Epithelial cell of esophagus (primary cell): Measurements from ENCODE around the gene SCN2A.

Experiments used
- DNase-seq: peaks from one replicate; pipeline ENCODE4 v3.0.0; 2010; ENCODE audit warnings: low read depth
- H3K4me3 ChIP-seq: 2 replicates; pipeline ENCODE4 v1.5.1; 2011; ENCODE audit warnings: mild to moderate bottlenecking, low read length, control low read depth
- TF ChIP-seq, protein P1 (sequence below): IDR thresholded peaks from 2 replicates; pipeline ENCODE4 v1.5.1; 2011; ENCODE audit warnings: low read depth, mild to moderate bottlenecking, low read length, control low read depth, inconsistent platforms; ENCODE audit not compliant: insufficient read depth; ENCODE audit errors: missing control alignments

SCN2A gene

DNA sequence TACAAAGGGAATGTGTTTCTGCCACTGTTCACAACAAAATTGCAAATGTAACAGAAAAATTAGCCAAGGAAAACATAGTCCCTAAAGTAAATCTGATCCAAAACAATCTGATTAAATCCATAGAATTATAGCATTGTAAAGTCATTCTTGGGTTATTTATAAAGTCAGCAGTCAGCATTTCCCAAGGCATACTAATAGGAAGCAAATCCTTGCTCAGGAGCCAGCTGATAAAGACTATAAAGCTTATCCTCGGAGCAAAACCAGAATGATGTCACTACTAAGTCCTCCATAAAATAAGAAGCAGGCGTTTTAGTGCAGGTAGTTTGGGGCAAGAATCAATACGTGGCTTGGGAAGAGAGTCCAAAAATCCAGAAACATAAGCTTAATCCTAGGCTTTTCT, 162.9 kb downstream of the SCN2A start:
- H3K4me3 ChIP-seq, result no peak overlapping the region
- no peak for DNase-seq
- TF ChIP-seq, protein P1, sequence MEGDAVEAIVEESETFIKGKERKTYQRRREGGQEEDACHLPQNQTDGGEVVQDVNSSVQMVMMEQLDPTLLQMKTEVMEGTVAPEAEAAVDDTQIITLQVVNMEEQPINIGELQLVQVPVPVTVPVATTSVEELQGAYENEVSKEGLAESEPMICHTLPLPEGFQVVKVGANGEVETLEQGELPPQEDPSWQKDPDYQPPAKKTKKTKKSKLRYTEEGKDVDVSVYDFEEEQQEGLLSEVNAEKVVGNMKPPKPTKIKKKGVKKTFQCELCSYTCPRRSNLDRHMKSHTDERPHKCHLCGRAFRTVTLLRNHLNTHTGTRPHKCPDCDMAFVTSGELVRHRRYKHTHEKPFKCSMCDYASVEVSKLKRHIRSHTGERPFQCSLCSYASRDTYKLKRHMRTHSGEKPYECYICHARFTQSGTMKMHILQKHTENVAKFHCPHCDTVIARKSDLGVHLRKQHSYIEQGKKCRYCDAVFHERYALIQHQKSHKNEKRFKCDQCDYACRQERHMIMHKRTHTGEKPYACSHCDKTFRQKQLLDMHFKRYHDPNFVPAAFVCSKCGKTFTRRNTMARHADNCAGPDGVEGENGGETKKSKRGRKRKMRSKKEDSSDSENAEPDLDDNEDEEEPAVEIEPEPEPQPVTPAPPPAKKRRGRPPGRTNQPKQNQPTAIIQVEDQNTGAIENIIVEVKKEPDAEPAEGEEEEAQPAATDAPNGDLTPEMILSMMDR, result no peak

DNA sequence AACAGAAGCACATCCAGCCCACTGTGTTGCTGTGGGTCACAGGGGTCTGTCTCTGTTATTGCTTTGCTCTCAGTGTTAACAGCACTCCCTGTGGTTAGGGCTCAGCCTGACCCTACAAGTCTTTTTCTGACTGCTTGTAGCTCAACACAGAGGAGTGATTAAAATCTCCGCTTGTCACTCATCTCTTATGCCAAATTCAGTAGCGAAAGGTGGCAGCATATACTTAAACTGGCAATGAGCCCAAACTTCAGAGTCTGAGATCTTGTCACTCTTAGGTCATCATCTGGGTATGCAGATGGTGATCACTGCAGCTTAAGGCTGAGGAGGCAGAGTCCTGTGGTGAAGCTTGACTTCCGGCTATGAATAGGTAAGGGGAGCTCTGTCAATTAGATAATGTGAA, 167.0 kb downstream of the SCN2A start:
- TF ChIP-seq, protein P1, result no peak
- no peak overlapping the region for H3K4me3 ChIP-seq
- peak; percentile 68 for DNase-seq

DNA sequence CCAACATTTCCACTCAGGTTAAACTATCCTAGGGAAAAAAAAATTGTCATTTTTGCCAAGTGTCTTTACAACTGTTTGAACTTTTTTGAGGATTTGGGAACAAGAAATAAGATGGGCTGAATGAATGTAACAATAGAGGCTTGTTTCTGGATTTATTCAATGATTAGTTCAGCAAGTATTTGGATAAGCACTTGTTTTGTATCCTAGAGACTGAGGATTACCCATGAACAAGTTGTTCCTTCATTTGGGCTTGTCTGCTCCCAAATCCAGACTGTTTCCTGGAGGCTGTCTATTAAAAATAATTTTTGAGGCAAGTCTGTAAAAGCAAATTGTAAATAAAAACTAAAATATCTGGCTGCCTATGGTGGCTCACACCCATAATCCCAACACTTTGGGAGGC, 168.3 kb downstream of the SCN2A start:
- TF ChIP-seq, protein P1, result no peak
- no peak for DNase-seq

DNA sequence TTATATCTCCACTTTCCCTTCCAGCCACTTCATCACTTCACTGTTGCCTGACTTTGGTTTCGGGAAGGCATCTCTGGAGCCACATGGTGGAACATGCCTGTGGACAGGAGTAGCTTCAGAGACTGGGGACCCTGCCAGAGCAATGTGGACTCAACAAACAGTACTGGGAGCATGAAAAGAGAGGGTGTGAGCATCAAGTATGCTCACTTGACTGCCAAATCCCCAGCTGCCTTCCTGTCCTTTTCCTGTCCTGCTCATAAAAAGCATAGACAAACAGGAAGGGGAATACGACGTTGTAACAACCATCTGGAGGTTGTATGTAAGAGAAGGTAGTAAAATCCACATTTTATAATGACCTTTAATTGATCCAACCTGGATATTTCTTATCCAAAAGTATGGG, 169.0 kb downstream of the SCN2A start:
- no peak for DNase-seq
- H3K4me3 ChIP-seq, result no peak overlapping the region

More for the DNA sequence above, 168.3 kb downstream of the SCN2A start:
- H3K4me3 ChIP-seq, result no peak overlapping the region

DNA sequence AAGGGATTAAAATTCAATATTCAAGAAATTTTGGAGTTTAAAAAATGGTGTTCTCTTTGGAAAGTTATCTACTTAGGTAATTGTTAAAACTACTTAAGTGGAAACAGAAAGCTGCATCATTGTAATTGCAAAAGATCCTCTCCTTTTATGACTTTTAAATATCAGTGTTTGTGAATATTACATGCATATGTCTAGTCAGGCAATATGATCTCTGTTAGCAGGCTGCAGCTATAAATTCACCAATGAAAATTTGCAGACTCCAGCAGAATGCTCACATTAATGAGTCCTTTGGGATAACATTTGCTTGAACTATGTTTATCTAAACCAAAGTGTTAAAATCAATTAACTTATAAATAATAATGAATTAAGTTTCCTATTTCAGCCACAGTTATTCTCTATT, 171.1 kb downstream of the SCN2A start:
- no peak for DNase-seq
- H3K4me3 ChIP-seq, result no peak overlapping the region
- TF ChIP-seq, protein P1, result no peak

More for the DNA sequence above, 169.0 kb downstream of the SCN2A start:
- TF ChIP-seq, protein P1, result no peak

DNA sequence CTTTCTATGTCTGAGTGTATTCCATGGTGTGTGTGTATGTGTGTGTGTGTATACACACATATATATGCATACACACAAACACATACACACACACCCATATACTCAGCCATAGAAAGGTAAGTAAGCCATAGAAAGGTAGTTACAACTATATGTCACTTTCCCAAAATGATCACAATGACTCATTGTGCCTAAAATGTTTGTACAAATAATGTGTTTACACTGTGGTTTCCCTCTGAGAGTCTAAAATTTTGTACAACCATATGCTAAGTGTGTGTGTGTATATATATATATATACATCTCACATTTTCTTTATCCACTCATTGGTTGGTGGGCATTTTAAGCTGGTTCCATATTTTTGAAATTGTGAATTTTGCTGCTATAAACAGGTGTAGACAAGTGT, 175.0 kb downstream of the SCN2A start:
- TF ChIP-seq, protein P1, result no peak
- no peak overlapping the region for H3K4me3 ChIP-seq
- DNase-seq, result no peak

DNA sequence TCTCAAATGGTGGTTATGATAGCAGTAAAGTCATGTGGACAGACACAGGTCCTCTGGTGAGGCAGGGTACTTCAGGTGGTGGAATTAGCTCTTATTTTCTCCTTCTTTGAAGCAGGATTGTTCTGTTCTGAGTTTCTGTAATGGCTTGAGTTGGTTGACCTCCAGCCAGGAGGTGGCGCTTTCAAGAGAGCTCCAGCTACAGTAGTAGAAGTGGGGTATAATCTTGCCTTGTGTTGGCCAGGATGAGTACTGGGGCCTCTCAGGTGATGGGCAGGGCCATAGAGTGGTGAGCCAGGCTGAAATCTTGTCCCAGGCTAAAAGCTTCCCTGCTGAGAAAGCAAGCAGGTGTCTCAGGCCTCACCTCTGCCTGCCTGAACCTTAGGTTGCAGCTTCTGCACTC, 177.8 kb downstream of the SCN2A start:
- no peak overlapping the region for H3K4me3 ChIP-seq
- TF ChIP-seq, protein P1, result peak; percentile 2

More for the DNA sequence above, 177.8 kb downstream of the SCN2A start:
- DNase-seq, result no peak
